ENCODE results near the gene L3MBTL4. TPM values are rescaled to one million over a fixed set of nuclear protein-coding genes. Genes with fewer than 3 reads are reported as not detected.

Gene L3MBTL4
- total RNA-seq, 4 donors from 2014 or later: 11.3 to 16.3 (median 11.8) TPM

DNA sequence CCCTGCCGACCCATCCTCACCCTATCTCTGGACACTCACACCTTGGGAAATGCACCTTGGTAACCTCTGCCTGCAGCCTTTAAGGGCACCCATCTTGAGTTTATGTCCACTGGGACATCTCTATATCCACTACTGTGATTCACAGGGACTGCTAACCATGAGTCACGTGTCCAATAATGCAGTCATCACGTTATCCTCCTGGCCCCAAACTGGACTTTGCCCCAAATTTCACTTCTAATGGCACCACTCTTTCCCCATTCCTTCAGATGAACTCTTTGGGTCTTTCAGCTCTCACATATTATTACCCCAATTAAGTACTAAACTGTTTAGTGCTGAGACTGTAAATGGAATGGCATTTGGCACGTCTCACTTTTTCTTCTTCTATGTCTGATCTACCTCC is 448.2 kb downstream of the L3MBTL4 start:
- 91 to 92% methylated on average over 4 of the region's 4 CpGs for WGBS, 2 donors
- no peak for DNase-seq (ENCODE audit: low spot score in 2 of 2)
- H3K4me3 ChIP-seq (ENCODE audit: low read depth, poor library complexity, severe bottlenecking): no peak overlapping the region
- TF ChIP-seq, protein P1, sequence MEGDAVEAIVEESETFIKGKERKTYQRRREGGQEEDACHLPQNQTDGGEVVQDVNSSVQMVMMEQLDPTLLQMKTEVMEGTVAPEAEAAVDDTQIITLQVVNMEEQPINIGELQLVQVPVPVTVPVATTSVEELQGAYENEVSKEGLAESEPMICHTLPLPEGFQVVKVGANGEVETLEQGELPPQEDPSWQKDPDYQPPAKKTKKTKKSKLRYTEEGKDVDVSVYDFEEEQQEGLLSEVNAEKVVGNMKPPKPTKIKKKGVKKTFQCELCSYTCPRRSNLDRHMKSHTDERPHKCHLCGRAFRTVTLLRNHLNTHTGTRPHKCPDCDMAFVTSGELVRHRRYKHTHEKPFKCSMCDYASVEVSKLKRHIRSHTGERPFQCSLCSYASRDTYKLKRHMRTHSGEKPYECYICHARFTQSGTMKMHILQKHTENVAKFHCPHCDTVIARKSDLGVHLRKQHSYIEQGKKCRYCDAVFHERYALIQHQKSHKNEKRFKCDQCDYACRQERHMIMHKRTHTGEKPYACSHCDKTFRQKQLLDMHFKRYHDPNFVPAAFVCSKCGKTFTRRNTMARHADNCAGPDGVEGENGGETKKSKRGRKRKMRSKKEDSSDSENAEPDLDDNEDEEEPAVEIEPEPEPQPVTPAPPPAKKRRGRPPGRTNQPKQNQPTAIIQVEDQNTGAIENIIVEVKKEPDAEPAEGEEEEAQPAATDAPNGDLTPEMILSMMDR (IDR thresholded peaks at IDR 0.05): no peak
- no peak for TF ChIP-seq POLR2A (IDR thresholded peaks at IDR 0.05)
- intact Hi-C loops (cut with DNase I; ENCODE audit: low total_unique reads): no loop called here

DNA sequence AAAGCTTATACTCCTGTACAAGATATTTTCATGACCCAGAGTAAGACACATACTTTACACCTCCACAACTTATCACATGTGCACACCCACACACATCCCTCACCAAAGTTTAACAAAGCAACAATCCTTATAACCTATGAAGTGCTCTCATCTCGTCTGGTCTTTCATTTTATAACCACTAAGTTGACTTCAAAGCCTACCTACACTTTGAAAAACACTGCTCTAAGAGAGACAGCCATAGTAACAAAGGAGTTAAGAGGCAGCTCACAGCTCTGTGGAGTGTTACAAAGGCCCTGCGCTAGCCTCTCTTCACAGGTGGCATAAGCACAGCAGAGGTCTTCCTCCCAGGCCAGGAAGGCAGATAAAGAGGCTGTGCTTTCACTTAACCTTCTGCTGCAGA is 449.7 kb downstream of the L3MBTL4 start:
- TF ChIP-seq, protein P1 (IDR thresholded peaks at IDR 0.05): no peak
- no peak for TF ChIP-seq POLR2A (IDR thresholded peaks at IDR 0.05)
- H3K4me3 ChIP-seq (ENCODE audit: low read depth, poor library complexity, severe bottlenecking): no peak overlapping the region
- intact Hi-C loops (cut with DNase I; ENCODE audit: low total_unique reads): no loop called here
- DNase-seq (ENCODE audit: low spot score in 2 of 2): no peak
- 69 to 81% methylated on average over 2 of the region's 2 CpGs for WGBS, 2 donors

DNA sequence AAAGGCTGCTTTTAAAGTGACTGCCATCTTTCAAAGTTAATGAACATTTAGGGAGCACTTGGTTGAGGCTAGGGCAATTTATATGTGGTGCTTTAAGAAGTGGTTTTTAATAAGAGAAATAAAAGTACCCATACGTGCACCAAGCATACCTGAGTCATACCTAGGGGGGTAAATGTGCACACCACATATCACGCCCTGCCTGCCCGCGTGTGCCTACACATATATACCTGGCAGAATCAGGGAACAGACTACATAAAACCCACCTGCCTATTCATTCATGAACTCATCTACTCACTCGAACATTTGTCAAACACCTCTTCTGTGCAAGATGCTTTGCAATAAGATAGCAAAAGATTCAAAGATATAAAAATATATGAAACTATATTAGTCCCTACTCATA is 450.1 kb downstream of the L3MBTL4 start:
- intact Hi-C loops (cut with DNase I; ENCODE audit: low total_unique reads): no loop called here
- 43 to 64% methylated on average over 5 of the region's 5 CpGs for WGBS, 2 donors
- DNase-seq (ENCODE audit: low spot score in 2 of 2): peak in 1 of 2 donors; percentile 25
- TF ChIP-seq POLR2A (IDR thresholded peaks at IDR 0.05): no peak
- TF ChIP-seq, protein P1 (IDR thresholded peaks at IDR 0.05): no peak
- no peak overlapping the region for H3K4me3 ChIP-seq (ENCODE audit: low read depth, poor library complexity, severe bottlenecking)

DNA sequence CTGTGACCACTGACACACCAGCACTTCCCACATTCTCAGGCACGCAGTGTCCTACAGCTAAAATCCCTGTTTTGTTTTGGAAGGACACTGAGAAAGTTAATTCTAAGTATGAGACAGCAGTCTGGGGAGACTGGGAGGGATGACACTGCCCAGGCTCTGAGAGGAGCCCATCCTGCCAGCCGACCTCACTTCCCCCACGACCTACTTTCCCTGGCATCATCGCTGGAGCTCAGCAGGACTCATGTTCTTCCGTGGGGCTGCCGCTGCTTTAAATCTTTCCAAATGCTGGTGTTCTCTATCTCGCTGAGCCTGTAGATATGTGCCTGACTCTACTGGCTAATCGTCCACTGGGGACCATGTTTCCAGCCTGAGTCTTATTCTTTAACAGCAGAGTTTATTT is 450.6 kb downstream of the L3MBTL4 start:
- 69 to 71% methylated on average over 8 of the region's 8 CpGs for WGBS, 2 donors

DNA sequence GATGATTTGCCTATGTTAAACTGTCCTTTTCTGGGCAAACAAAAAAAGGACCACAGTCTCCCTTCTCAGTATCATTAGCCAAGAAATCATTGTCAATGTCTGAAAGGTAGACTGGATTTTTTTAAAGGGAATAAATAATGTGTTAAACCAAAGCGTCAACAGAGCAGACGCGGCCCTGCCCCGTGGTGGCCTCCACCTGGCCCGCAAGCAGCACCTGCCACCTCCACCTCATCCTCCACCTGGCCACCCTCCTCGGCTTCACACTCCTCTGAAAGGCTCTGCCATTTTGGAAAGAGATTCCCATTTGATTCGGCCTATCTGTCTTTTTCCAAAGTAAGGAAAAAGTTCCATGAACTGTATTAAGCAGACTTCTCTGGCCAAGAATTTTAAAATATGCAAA is 451.4 kb downstream of the L3MBTL4 start:
- 85 to 92% methylated on average over 7 of the region's 7 CpGs for WGBS, 2 donors
- H3K4me3 ChIP-seq (ENCODE audit: low read depth, poor library complexity, severe bottlenecking): no peak overlapping the region
- no peak for TF ChIP-seq POLR2A (IDR thresholded peaks at IDR 0.05)
- TF ChIP-seq, protein P1 (IDR thresholded peaks at IDR 0.05): no peak
- intact Hi-C loops (cut with DNase I; ENCODE audit: low total_unique reads): no loop called here
- peak in 1 of 2 donors; percentile 34 for DNase-seq (ENCODE audit: low spot score in 2 of 2)

More for the DNA sequence above, 450.6 kb downstream of the L3MBTL4 start:
- TF ChIP-seq, protein P1 (IDR thresholded peaks at IDR 0.05): no peak
- TF ChIP-seq POLR2A (IDR thresholded peaks at IDR 0.05): no peak
- no peak overlapping the region for H3K4me3 ChIP-seq (ENCODE audit: low read depth, poor library complexity, severe bottlenecking)
- intact Hi-C loops (cut with DNase I; ENCODE audit: low total_unique reads): no loop called here
- DNase-seq (ENCODE audit: low spot score in 2 of 2): peak in 1 of 2 donors; percentile 76

DNA sequence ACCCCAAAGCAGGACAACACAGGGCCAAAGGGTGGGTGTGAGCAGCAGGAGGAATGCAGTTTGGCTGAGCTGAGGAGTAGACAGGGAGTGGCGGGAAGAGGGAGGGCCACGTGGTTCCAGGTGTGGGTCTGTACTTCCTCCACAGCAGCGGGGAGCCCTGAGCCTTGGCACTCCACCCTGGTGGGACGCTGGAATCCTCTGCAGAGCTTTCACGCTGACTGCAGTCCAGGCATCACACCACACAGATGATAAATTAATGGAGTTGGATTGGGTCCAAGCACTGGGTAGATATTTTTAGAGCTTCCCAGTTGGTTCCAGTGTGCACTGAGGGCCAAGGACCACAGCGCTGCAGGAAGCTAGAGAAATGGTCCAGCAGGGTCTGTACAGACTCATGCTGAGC is 452.3 kb downstream of the L3MBTL4 start:
- H3K4me3 ChIP-seq (ENCODE audit: low read depth, poor library complexity, severe bottlenecking): no peak overlapping the region
- TF ChIP-seq POLR2A (IDR thresholded peaks at IDR 0.05): no peak
- TF ChIP-seq, protein P1 (IDR thresholded peaks at IDR 0.05): no peak
- WGBS, 2 donors: 45 to 54% methylated on average over 6 of the region's 6 CpGs
- intact Hi-C loops (cut with DNase I; ENCODE audit: low total_unique reads): no loop called here
- peak in 1 of 2 donors; percentile 68 for DNase-seq (ENCODE audit: low spot score in 2 of 2)
